ENCODE measurements around the gene ARHGAP24. TPM values are rescaled to one million over a fixed set of nuclear protein-coding genes. Genes with fewer than 3 reads are reported as not detected.

ARHGAP24 gene
- total and polyA plus RNA-seq, 4 donors = 1.8 to 15.2 (median 3.3) TPM

- Histone ChIP-seq H3K9ac (ENCODE audit: low read depth in 1 of 2, low read length in 2 of 2) (no peak overlapping the region), H3K36me3 (ENCODE audit: control insufficient read depth in 4 of 4, insufficient read depth in 3 of 4, low read depth in 1 of 4, low read length in 3 of 4) (no peaks in the 10 kb centered on the region), H3K4me1 (ENCODE audit: control insufficient read depth in 4 of 4, insufficient read depth in 4 of 4, low read length in 3 of 4) (no peaks in the 10 kb centered on the region), H3K27me3 (ENCODE audit: control insufficient read depth in 4 of 4, insufficient read depth in 4 of 4, low read length in 3 of 4) (no peaks in the 10 kb centered on the region), H3K27ac (ENCODE audit: low read depth in 1 of 2, low read length in 2 of 2) (no peak overlapping the region), H3K4me3 (ENCODE audit: low read depth in 1 of 3, low read length in 3 of 3) (no peak overlapping the region), H3K9me3 (ENCODE audit: control insufficient read depth in 4 of 4, low read length in 3 of 4) (no peaks in the 10 kb centered on the region)
- 79% methylated on average over 5 of the region's 5 CpGs for WGBS
- DNase-seq (ENCODE audit: low spot score) = no peak
- no peak for TF ChIP-seq MAX (IDR thresholded peaks at IDR 0.05)
- TF ChIP-seq GABPA (IDR thresholded peaks at IDR 0.05 in 1 of 2, conservative IDR thresholded peaks at IDR 0.05 in 1 of 2) = no peak
- no peak for TF ChIP-seq ZBTB33 (IDR thresholded peaks at IDR 0.05)
- TF ChIP-seq EGR1 (IDR thresholded peaks at IDR 0.05; ENCODE audit: low read depth in 2 of 2) = no peak
- no peak for TF ChIP-seq TAF1 (conservative IDR thresholded peaks at IDR 0.05)
- no peak for TF ChIP-seq FOXA1 (IDR thresholded peaks at IDR 0.05)
- no peak for TF ChIP-seq NR2F2 (IDR thresholded peaks at IDR 0.05)
- TF ChIP-seq CTCF (IDR thresholded peaks at IDR 0.05; ENCODE audit: low read depth, low read length, missing input control) = no peak
- no peak for TF ChIP-seq RAD21 (IDR thresholded peaks at IDR 0.05)
- TF ChIP-seq RXRA (IDR thresholded peaks at IDR 0.05) = no peak
- no peak for TF ChIP-seq YY1 (IDR thresholded peaks at IDR 0.05)
- TF ChIP-seq JUND (IDR thresholded peaks at IDR 0.05) = no peak
- no peak for TF ChIP-seq HNF4G (IDR thresholded peaks at IDR 0.05)
- TF ChIP-seq FOXA2 (IDR thresholded peaks at IDR 0.05) = no peak
Measured at GRCh38 chr4:85740431-85740861, 265.5 kb downstream of the ARHGAP24 start.

GRCh38 chr4:85741381-85741780, 266.4 kb downstream of the ARHGAP24 start:
- no peak overlapping the region for H3K9ac ChIP-seq (ENCODE audit: low read depth in 1 of 2, low read length in 2 of 2)
- 92% methylated on average over 2 of the region's 2 CpGs for WGBS
- DNase-seq (ENCODE audit: low spot score) = no peak
- no peaks in the 10 kb centered on the region for H3K4me1 ChIP-seq (ENCODE audit: control insufficient read depth in 4 of 4, insufficient read depth in 4 of 4, low read length in 3 of 4)
- no peak overlapping the region for H3K27ac ChIP-seq (ENCODE audit: low read depth in 1 of 2, low read length in 2 of 2)
- no peaks in the 10 kb centered on the region for H3K36me3 ChIP-seq (ENCODE audit: control insufficient read depth in 4 of 4, insufficient read depth in 3 of 4, low read depth in 1 of 4, low read length in 3 of 4)
- H3K4me3 ChIP-seq (ENCODE audit: low read depth in 1 of 3, low read length in 3 of 3) = no peak overlapping the region
- TF ChIP-seq HNF4A (conservative IDR thresholded peaks at IDR 0.05) (no peak), EGR1 (IDR thresholded peaks at IDR 0.05; ENCODE audit: low read depth in 2 of 2) (no peak), MAX (IDR thresholded peaks at IDR 0.05) (no peak), YY1 (IDR thresholded peaks at IDR 0.05) (no peak), ATF3 (IDR thresholded peaks at IDR 0.05) (no peak), SP1 (IDR thresholded peaks at IDR 0.05) (no peak), TAF1 (conservative IDR thresholded peaks at IDR 0.05) (no peak), JUND (IDR thresholded peaks at IDR 0.05) (no peak), CTCF (IDR thresholded peaks at IDR 0.05; ENCODE audit: low read depth, low read length, missing input control) (no peak), NR2F2 (IDR thresholded peaks at IDR 0.05) (no peak)
- no peaks in the 10 kb centered on the region for H3K27me3 ChIP-seq (ENCODE audit: control insufficient read depth in 4 of 4, insufficient read depth in 4 of 4, low read length in 3 of 4)
- no peaks in the 10 kb centered on the region for H3K9me3 ChIP-seq (ENCODE audit: control insufficient read depth in 4 of 4, low read length in 3 of 4)

Measured in liver (tissue), 9 donors.